WI38 (cell line): Measurements from ENCODE around the gene GHDC.

Source experiments
- H3K4me3 ChIP-seq: 2 replicates; pipeline ENCODE4 v1.5.1; 2011; ENCODE audit warnings: low read depth, mild to moderate bottlenecking, control low read depth, low read length
- CTCF ChIP-seq: IDR thresholded peaks from 2 replicates; pipeline ENCODE4 v1.5.1; 2012; ENCODE audit warnings: low read depth, mild to moderate bottlenecking, control low read depth, low read length

Gene GHDC

GRCh38 chr17:42184713-42185620 lies 9.3 kb downstream of the GHDC start, which contains the start of gene HCRT:
Gene HCRT (minus strand): TSS chr17:42185452. CDS start chr17:42185365, 87 bp downstream.
- no peak for TF ChIP-seq CTCF
- H3K4me3 ChIP-seq: peak within 1 kb of the TSS; percentile 21; the same call in 1 of the 2 replicates

- TF ChIP-seq CTCF: peak; percentile 67
- H3K4me3 ChIP-seq: peak overlapping the region; percentile 57
Measured at GRCh38 chr17:42183741-42184711, 10.3 kb downstream of the GHDC start.

GRCh38 chr17:42182927-42183734 lies 11.2 kb downstream of the GHDC start:
- H3K4me3 ChIP-seq: peak overlapping the region; percentile 57
- TF ChIP-seq CTCF: no peak

- H3K4me3 ChIP-seq: no peak overlapping the region
- TF ChIP-seq CTCF: no peak
Measured at GRCh38 chr17:42181851-42182207, 12.5 kb downstream of the GHDC start.

GRCh38 chr17:42180922-42181850 lies 13.1 kb downstream of the GHDC start, which contains the start of gene KCNH4:
Gene KCNH4 (minus strand): TSS chr17:42181142. CDS start chr17:42180945, 197 bp downstream.
- H3K4me3 ChIP-seq: peak within 1 kb of the TSS; percentile 44
- TF ChIP-seq CTCF: peak; percentile 47
